WI38 (cell line): ENCODE results near the gene OR10K1.

Experiments used
- H3K4me3 ChIP-seq: 2 replicates; pipeline ENCODE4 v1.5.1; 2011; ENCODE audit warnings: low read depth, mild to moderate bottlenecking, control low read depth, low read length
- CTCF ChIP-seq: IDR thresholded peaks from 2 replicates; pipeline ENCODE4 v1.5.1; 2012; ENCODE audit warnings: low read depth, mild to moderate bottlenecking, control low read depth, low read length

OR10K1 gene

GRCh38 chr1:158434741-158435140 lies 26.9 kb upstream of the OR10K1 start:
- no peak overlapping the region for H3K4me3 ChIP-seq
- TF ChIP-seq CTCF = no peak

DNA sequence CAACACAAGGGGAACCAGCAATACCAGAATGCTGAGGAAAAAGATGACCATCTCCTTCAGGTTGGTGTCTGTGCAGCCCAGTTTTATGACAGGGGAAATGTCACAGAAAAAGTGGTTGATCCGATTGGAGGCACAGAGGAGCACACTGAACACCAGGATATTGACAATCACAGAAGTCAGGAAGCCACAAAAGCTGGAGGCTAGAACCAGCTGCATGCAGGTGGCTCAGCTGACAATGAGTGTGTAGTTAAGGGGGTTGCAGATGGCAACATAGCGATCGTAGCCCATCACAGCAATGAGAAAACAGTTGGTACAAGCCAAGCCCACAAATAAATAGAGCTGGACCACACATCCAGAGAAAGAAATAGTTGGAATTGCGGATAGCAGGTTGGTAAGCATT lies 16.3 kb upstream of the OR10K1 start:
- H3K4me3 ChIP-seq = no peak overlapping the region
- no peak for TF ChIP-seq CTCF

DNA sequence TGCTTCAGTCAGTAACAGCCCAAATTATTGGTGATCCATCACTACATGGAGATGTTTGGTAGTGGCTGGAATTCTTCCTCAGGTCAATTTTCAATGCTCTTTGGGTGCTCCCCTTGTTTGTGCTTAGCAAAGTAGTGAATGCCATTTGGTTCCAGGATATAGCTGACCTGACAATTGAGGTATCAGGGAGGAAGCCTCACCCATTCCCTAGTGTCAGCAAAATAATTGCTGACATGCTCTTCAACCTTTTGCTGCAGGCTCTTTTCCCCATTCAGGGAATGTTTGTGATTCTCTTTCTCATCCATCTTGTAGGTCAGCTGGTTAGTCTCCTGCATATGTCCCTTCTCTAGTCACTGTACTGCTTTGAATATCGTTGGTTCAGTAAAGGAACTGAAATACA lies 7.1 kb upstream of the OR10K1 start:
- H3K4me3 ChIP-seq = no peak overlapping the region
- TF ChIP-seq CTCF = no peak

- TF ChIP-seq CTCF = no peak
- no peak overlapping the region for H3K4me3 ChIP-seq
Measured at GRCh38 chr1:158457246-158457645, 4.4 kb upstream of the OR10K1 start.

DNA sequence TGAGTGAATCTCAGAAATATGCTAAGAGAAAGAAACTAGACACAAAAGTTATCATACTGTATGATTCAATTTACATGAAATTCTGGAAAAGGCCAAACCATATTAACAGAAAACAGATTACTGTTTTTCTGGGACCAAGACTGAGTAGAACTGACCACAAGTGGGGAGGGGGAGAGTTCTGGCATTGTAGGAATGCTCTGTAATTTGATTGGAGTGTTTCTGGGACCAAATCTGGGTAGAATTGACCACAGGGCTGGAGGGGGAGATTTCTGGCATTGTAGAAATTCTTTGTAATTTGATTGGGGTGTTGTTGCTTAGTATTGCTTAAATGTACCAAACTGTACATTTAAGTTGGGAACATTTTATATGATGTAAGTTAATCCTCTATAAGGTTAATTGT lies 3.4 kb upstream of the OR10K1 start:
- no peak overlapping the region for H3K4me3 ChIP-seq
- no peak for TF ChIP-seq CTCF

DNA sequence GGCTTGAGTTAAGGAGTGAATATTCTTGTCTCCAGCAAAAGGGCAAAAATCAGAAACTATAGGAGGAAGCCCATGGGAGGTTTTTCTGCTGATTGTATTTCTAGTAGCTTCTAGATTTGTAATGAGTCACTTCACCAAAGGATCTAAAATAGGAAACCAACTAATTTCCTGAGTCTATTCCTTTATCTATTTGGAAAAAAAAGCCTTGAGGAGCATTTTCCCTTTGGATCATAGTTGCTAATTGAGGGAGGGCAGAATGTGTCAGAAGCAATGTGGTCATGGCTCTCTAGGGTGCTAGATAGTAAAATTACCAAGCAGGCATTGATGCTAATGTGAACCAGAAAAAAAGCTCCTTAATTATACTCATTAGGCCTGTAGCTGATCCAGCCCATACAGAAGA lies 10.3 kb downstream of the OR10K1 start, which contains the start of gene OR10R2:
Gene OR10R2 (plus strand): TSS at position 301 of the 400 bp plus-strand sequence. CDS start 106 bp downstream, outside the sequence.
- no peak within 1 kb of the TSS for H3K4me3 ChIP-seq
- no peak for TF ChIP-seq CTCF

- TF ChIP-seq CTCF = no peak
- no peak overlapping the region for H3K4me3 ChIP-seq
Measured at GRCh38 chr1:158485455-158485854, 23.8 kb downstream of the OR10K1 start.
